Measurements from ENCODE around the gene SP1.
A peak's percentile ranks its signal among the peaks of the same experiment; 100 is the strongest.
"Not testable (repeated sequence)": the region's sequence is repeated elsewhere in the genome, so short reads cannot be mapped to it uniquely, and the experiment has no call there.

Gene SP1

GRCh38 chr12:53413485-53414204, 33.7 kb downstream of the SP1 start:
- DNase-seq (ENCODE audit: low spot score): no peak

- no peak for DNase-seq (ENCODE audit: low spot score)
These were observed 34.9 kb downstream of the SP1 start for GRCh38 chr12:53414756-53415417.

GRCh38 chr12:53415752-53416389, 35.9 kb downstream of the SP1 start:
- not testable (repeated sequence) for DNase-seq (ENCODE audit: low spot score)

- not testable (repeated sequence) for DNase-seq (ENCODE audit: low spot score)
These were observed 37.4 kb downstream of the SP1 start for GRCh38 chr12:53417291-53417816.

GRCh38 chr12:53418221-53418620, 38.2 kb downstream of the SP1 start:
- no peak for DNase-seq (ENCODE audit: low spot score)

GRCh38 chr12:53419756-53420155, 39.8 kb downstream of the SP1 start:
- DNase-seq (ENCODE audit: low spot score): no peak

- DNase-seq (ENCODE audit: low spot score): not testable (repeated sequence)
These were observed 42.3 kb downstream of the SP1 start for GRCh38 chr12:53422247-53422646.

- DNase-seq (ENCODE audit: low spot score): no peak
These were observed 43.6 kb downstream of the SP1 start, which contains the start of gene AMHR2 for GRCh38 chr12:53423597-53423996. Gene AMHR2 (plus strand): TSS chr12:53423855. CDS start chr12:53423935, 80 bp downstream.

GRCh38 chr12:53424626-53425514, 44.9 kb downstream of the SP1 start:
- DNase-seq (ENCODE audit: low spot score): no peak

GRCh38 chr12:53425515-53426150, 45.7 kb downstream of the SP1 start:
- DNase-seq (ENCODE audit: low spot score): no peak

GRCh38 chr12:53427905-53428594, 48.1 kb downstream of the SP1 start:
- no peak for DNase-seq (ENCODE audit: low spot score)

GRCh38 chr12:53428741-53429140, 48.8 kb downstream of the SP1 start:
- DNase-seq (ENCODE audit: low spot score): no peak

GRCh38 chr12:53430116-53430515, 50.1 kb downstream of the SP1 start:
- no peak for DNase-seq (ENCODE audit: low spot score)

- DNase-seq (ENCODE audit: low spot score): no peak
These were observed 51.2 kb downstream of the SP1 start for GRCh38 chr12:53431187-53431586.

GRCh38 chr12:53435326-53435725, 55.4 kb downstream of the SP1 start:
- DNase-seq (ENCODE audit: low spot score): not testable (repeated sequence)

GRCh38 chr12:53439582-53439981, 59.6 kb downstream of the SP1 start:
- DNase-seq (ENCODE audit: low spot score): not testable (repeated sequence)

GRCh38 chr12:53441040-53441833, 61.3 kb downstream of the SP1 start, which contains the start of gene PRR13:
Gene PRR13 (plus strand): TSS chr12:53441734. CDS start chr12:53442715, 981 bp downstream.
- peak; percentile 92 for DNase-seq (ENCODE audit: low spot score)

- no peak for DNase-seq (ENCODE audit: low spot score)
These were observed 64.0 kb downstream of the SP1 start for GRCh38 chr12:53443955-53444354.

GRCh38 chr12:53444593-53445325, 64.8 kb downstream of the SP1 start:
- not testable (repeated sequence) for DNase-seq (ENCODE audit: low spot score)

Data from HuH-7.5 (cell line).